ENCODE measurements around the gene ADCK1.

DNA sequence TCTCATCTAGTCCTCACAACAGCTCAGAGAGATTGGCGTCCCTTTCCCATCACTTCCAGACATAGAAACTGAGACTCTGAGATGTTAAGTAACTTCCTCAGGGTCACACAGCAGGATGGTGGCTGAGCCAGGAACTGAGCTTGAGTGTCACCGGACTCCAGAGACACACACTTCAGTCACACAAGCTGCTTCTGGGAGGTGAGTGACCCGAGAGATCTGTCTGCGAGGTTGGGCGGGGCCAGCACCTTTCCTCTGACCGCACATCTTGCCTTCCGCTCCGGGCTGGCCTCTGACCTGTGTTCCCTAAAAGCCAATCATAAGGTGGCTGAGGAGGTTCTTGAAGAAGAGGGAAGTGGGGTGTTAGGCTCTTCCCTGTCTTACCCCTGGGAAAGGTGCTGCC, 72.2 kb downstream of the ADCK1 start:
- TF ChIP-seq, protein P1, sequence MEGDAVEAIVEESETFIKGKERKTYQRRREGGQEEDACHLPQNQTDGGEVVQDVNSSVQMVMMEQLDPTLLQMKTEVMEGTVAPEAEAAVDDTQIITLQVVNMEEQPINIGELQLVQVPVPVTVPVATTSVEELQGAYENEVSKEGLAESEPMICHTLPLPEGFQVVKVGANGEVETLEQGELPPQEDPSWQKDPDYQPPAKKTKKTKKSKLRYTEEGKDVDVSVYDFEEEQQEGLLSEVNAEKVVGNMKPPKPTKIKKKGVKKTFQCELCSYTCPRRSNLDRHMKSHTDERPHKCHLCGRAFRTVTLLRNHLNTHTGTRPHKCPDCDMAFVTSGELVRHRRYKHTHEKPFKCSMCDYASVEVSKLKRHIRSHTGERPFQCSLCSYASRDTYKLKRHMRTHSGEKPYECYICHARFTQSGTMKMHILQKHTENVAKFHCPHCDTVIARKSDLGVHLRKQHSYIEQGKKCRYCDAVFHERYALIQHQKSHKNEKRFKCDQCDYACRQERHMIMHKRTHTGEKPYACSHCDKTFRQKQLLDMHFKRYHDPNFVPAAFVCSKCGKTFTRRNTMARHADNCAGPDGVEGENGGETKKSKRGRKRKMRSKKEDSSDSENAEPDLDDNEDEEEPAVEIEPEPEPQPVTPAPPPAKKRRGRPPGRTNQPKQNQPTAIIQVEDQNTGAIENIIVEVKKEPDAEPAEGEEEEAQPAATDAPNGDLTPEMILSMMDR (IDR thresholded peaks at IDR 0.05 in 4 of 5, conservative IDR thresholded peaks at IDR 0.05 in 1 of 5) = no peak
- TF ChIP-seq POLR2A (IDR thresholded peaks at IDR 0.05) = no peak
